SK-N-DZ (cell line): ENCODE results near the gene SLC5A2.
A peak's percentile ranks its signal among the peaks of the same experiment; 100 is the strongest.
"Not testable (repeated sequence)": the region's sequence is repeated elsewhere in the genome, so short reads cannot be mapped to it uniquely, and the experiment has no call there.

ENCODE experiments used
- DNase-seq: peaks from one replicate; pipeline ENCODE4 v3.0.0-alpha.2; 2015; ENCODE audit warnings: low spot score

SLC5A2 gene

DNA sequence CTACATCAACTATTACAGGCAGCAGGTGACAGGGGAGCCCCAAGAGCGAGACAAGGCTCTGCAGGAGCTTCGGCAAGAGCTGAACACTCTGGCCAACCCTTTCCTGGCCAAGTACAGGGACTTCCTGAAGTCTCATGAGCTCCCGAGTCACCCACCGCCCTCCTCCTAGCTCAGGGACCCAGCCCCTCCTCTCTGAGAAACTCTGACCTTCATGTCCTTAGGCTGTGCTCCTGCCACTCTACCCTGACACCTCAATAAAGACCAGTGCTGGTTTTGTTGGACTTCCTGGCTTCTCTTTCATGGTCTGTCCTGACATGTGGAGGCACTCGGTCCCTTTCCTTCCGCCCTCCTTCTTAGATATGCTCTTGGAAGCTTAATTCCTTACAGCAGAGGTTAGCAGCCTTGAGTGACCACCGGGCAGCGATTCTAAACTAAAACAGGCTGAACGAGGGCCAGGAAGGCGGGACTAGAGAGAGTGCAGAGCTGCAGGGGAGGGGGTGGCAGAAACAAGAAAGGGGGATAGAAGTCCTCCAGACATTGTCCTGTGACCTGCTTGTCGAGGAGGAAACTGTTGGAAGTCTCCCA is 45.7 kb downstream of the SLC5A2 start:
- no peak for DNase-seq

DNA sequence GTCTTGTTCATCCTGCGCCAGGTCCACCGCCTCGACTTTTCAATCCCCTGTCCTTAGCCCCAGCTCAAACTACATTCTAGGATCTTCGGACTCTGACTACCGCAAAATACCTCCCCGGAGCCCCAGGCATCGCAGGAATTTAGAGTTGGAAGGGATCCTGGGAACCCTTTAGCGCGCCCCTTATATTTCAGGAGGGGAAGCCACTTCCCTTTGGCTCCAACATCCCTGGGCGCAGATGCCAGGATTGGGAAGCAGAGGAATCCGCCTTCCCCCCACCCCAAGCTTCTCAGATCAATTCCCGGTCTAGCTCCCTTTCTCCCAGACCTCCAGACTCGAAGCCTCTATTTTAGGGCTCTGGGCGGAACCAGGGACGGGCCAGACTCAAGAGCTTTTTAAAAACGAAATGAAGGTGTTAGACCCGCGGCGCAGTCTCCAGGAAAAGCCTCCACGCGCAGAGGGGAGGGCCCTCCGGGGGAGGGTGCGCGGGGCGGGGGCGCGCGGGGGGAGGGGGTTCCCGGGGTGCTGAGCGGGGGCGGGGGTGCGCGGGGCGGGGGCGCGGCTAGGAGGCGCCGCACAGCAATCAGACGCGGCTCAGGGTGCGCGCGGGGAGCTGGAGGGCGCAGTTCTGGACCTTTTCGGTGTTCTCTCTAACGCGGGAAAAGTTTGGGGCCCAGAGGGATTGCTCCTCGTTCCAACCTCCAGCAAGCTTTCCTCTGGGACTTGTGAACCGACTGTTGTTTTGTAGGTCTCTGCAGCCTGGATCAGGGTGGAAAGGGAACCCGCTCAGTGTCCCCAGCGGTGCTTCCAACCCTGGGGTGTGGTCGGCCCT is 46.4 kb downstream of the SLC5A2 start:
- DNase-seq, result no peak

GRCh38 chr16:31529937-31530312 is 47.0 kb downstream of the SLC5A2 start:
- DNase-seq, result no peak

GRCh38 chr16:31530405-31530804 is 47.5 kb downstream of the SLC5A2 start:
- DNase-seq, result no peak

DNA sequence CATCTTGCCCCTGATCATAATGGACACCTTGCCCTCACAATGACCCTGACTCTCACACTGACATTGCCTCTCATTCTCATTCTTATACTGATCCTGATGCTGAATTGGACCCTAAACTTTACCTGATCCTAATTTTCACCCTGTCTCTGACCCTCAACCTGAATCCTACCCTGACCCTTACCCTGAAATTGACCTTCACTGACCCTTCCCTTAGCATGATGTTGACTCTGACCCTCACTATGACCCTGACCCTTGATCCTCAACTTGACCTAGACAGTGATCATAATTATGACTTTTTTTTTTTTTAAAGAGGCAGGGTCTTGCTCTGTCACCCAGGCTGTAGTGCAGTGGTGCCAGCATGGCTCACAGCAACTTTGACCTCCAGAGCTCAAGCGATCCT is 48.2 kb downstream of the SLC5A2 start:
- no peak for DNase-seq

GRCh38 chr16:31532120-31532519 is 49.2 kb downstream of the SLC5A2 start:
- no peak for DNase-seq

DNA sequence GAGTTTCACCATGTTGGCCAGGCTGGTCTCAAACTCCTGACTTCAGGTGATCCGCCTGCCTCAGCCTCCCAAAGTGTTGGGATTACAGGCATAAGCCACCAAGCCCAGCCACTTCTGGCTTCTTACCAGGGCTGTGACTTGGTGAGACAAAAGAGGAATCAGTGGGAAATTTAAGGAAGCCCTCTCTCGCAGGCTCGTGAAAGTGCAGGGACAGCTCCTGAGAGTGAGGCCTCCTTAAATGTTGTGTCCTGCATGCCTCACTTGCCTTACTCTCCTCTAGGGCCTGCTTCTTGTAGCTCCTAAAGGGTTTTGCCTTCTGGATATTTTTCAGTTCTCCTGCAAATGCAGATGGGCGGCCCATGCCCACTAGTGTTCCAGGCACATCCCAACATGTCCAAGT is 50.0 kb downstream of the SLC5A2 start:
- DNase-seq, result no peak

DNA sequence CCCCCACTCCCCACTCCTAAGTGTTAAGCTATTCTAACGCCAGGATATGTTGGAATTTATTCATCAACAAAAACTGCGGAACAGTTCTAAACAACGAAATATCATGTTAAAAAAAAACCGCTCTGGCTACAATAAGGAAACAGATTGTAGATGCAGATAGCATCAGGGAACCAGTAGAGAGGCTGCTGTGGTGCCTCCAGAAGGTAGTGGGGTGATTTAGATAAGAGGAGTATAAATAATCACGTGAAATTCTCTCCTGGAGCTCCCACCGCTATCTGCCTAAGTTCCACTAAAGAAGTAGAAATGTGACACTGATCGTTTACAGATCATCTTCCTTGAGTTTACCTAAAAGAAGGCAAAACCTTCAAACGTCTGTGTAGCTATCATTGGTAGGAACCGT is 52.8 kb downstream of the SLC5A2 start:
- no peak for DNase-seq

DNA sequence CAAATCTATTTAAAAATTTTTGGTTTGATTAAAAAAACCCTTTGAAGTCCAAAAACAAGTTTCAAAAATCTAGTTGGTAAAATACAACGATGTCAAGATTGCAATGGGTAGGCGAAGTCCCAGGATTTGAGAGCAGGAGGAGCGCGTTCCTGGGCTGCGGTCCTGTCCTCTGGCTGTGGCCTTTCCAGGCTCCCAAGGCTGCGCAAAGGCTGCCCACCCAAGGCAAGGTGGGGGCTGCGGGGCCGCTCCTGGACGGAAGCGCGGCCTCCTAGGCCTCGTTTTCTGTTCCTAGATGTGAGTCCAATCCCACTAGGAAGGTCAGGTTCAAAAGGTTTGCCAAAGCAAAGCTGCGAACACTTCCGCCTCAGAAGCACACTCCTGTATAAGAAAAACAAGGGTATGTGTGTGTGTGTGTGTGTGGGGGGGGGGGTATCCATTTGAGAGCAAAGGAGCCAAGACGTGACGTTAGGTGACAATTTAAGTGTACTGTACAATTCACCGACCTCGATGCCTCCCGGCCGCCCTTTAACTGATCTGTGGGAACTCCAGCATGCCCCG is 54.0 kb downstream of the SLC5A2 start:
- no peak for DNase-seq

DNA sequence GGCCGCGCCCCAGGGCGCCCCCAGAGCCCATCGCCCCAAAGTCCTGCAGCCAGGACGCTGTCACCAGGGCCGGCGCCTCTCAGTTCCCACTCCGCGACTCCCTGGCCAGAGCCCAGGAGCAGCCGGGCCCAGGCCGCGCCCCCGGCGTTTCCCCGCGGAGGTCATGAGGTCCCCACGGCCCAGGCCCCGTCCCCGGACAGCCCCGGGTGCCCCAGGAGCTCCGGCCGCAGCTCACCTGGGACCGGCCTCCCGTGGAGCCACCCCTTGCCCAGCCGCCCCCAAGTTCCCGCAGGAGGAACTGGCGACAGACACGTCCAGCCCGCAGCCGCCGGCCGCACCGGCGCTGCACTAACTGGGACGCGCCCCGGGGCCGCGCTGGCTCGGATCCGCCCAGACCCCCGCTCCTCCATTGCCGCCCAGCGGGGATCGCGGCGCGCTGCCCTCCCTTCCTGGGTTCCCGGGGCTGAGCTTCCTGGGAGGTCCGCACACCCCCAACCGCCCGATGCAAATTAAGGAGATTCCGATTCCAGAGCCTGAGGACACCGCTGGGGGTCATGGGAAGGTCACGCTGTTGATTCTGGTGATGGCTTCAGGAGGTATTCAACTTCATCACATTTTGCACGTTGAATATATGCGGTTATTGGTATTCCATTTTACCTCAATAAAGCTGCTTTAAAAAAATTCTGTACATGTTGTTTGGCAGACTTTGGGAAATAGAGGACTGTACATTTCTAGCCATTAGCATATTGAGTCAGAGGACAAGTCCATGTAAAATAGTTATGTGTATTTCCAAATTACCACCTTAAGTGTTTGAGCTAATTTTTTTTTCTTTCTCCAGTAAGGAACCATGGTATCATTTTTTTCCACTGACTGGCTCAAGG is 54.7 kb downstream of the SLC5A2 start:
- peak; percentile 19 for DNase-seq

DNA sequence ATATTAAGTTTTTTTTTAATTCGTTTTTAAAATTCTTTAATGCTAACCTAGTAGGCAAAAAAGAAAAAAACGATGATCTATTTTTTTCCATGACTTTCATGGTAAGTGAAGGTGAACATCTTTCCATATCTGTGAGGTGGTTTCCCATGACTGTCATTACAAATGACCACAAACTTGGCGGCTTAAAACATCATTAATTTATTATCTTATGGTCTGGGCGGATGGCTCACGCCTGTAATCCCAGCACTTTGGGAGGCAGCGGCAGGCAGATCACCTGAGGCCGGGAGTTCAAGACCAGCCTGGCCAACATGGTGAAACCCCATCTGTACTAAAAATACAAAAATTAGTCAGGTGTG is 55.3 kb downstream of the SLC5A2 start:
- not testable (repeated sequence) for DNase-seq

- not testable (repeated sequence) for DNase-seq
Measured at GRCh38 chr16:31539762-31540161, 56.8 kb downstream of the SLC5A2 start.
